ENCODE results near the gene SMIM7.

- TF ChIP-seq CTCF (IDR thresholded peaks at IDR 0.05) (no peak), POLR2A (IDR thresholded peaks at IDR 0.05) (no peak), EP300 (IDR thresholded peaks at IDR 0.05) (no peak)
Observed at GRCh38 chr19:16671652-16672274, 11.8 kb upstream of the SMIM7 start.
